Right lobe of liver (tissue), 4 donors: ENCODE data around the gene OR1L1.

Source experiments
- POLR2A ChIP-seq: fragments of 450-650 bp; IDR thresholded peaks from one replicate; pipeline ENCODE4 v1.6.1; 2017; ENCODE audit warnings: antibody characterized with exemption, mild to moderate bottlenecking
- TF ChIP-seq, protein P1 (sequence below), 4 donors: fragments of 200-600 bp in 3 of 4; fragments of 450-650 bp in 1 of 4; IDR thresholded peaks; one replicate each; pipeline versions ENCODE4 v1.5.1 to v1.8.0; 2016 to 2022; ENCODE audit warnings: antibody characterized with exemption in 4 of 4, mild to moderate bottlenecking in 2 of 4
- donor health status: DM: no; HTN: no; CAD: no.
- donor health status: DM: no; HTN: no; CAD: no.
- donor health status: DM: no; HTN: yes; CAD: no.

DNA sequence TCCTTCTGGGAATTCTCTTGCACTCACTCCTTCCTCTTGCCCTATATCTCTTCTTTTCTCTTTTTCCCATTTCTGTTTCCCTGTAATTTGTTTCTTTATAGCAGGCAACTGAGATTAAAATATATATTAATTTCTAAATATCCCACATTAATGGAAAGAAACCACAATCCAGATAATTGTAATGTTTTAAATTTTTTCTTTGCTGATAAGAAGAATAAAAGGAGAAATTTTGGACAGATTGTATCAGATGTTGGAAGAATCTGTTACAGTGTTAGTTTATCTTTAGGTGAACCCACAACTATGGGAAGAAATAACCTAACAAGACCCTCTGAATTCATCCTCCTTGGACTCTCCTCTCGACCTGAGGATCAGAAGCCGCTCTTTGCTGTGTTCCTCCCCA lies at the start of gene OR1L1:
- TF ChIP-seq, protein P1, sequence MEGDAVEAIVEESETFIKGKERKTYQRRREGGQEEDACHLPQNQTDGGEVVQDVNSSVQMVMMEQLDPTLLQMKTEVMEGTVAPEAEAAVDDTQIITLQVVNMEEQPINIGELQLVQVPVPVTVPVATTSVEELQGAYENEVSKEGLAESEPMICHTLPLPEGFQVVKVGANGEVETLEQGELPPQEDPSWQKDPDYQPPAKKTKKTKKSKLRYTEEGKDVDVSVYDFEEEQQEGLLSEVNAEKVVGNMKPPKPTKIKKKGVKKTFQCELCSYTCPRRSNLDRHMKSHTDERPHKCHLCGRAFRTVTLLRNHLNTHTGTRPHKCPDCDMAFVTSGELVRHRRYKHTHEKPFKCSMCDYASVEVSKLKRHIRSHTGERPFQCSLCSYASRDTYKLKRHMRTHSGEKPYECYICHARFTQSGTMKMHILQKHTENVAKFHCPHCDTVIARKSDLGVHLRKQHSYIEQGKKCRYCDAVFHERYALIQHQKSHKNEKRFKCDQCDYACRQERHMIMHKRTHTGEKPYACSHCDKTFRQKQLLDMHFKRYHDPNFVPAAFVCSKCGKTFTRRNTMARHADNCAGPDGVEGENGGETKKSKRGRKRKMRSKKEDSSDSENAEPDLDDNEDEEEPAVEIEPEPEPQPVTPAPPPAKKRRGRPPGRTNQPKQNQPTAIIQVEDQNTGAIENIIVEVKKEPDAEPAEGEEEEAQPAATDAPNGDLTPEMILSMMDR (IDR thresholded peaks at IDR 0.05), result no peak
- TF ChIP-seq POLR2A, result no peak
